Activated CD4-positive, alpha-beta T cell treated with anti-CD3 and anti-CD28 coated beads for 48 hours (primary cell): ENCODE results near the gene GOLT1A.

Experiments
- DNase-seq: peaks from one replicate; pipeline ENCODE4 v3.0.0-alpha.2; 2020

GOLT1A gene

GRCh38 chr1:204153667-204154066 is 60.1 kb downstream of the GOLT1A start:
- no peak for DNase-seq

GRCh38 chr1:204152310-204153044 is 61.3 kb downstream of the GOLT1A start:
- DNase-seq, result no peak

DNA sequence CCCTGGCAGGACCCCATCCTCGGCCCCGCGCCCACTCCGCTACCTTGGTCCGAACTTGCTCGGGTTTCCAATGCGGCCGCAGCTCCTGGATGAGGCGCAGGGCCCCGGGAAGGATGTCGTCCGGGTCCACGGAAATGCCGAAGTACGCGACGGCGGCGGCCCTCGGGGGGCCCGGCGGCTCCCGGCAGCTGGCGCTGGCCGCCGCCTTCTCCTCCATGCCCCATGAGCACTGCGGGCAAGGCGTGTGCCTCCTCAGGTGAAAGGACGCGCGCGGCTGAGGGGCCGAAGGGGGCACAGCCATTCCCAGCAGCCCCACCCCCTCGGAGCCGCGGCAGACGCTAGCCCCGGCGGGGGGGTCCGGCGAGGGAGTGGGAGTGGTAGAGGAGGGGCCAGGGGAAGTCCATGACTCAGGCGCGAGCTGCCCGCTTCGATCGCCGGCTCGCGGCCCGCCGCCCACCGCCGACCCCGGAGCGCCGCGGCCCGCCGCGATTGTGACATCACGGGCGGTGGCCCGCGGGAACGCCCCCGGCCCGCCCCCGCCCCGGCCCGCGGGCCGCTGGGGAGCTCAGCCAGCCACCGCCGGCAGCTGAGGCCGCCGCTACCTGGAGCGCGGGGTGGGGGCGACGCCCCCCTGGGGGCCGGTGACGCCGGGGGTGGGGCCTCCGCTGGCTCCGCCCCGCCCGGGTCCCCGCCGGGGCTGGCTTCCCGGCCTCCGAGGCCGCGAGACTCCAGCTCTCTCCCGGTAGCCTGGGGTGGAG is 62.1 kb downstream of the GOLT1A start, which contains the start of gene ETNK2:
Gene ETNK2 (minus strand): TSS at position 493 of the 758 bp plus-strand sequence. CDS start 192 bp downstream, at position 301.
- DNase-seq, result peak; percentile 31

- DNase-seq, result peak; percentile 24
Measured at GRCh38 chr1:204150702-204151551, 62.9 kb downstream of the GOLT1A start.

DNA sequence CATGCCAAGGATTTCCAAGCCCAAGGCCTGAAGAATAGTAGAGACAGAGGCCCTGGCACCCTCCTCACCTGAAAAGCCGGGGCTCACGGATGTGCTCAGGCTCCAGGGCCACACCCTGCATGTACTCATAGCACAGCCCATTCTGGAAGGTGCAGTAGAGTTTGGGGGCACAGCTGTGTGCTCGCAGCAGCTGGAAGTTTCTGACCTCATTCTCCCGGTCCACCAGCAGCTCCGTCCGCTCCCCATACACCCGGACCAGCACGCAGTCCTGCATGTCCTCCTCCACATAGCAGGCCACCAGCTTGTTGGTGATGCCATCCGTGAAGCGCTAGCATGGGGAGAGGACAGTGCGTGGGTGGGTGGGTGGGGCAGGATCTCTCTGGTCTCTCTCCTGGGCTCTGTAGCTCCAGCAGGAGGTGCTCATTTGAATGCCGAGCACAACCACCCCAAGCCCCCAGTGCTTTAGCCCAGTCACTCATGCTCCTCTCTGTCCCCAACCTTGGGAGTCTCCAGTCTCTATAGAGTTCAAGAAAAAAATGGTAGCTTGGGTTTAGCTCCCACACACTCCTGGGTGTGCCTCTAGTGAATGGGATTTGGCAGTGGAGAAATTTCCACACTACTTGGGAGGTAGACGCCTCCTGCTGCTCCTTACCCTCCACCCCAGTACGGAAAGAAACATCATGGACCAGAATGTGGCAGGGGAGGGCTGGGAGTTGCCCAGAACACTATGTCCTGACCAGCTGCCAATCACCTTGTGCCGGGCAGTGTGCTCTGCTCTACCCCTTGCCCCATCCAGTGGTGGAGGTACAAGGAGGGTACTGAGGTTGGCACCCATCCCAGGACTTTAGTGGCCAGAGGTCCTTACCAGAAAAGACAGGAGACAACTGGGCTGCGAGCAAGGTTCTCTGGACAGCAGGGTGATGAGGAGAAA is 63.9 kb downstream of the GOLT1A start:
- DNase-seq, result no peak

DNA sequence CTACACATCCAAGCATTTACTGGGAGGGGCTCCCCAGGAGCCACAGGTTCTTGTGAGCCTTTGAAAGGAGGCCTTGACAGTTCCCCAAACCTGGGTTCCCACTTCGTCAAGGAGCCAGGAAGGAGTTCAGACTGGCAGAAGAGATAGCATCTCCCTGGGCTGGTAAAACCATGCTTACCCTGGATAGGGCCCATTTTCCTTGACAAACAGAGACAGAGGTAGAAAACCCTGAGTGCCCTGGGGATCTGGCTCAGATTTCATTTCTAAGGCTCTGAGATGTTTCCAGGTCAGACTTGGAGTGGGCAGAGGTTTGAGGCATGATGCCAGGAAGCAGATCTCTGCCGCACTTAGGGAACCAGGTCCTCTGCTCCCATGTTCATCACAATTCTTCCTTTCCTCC is 64.7 kb downstream of the GOLT1A start:
- no peak for DNase-seq
